ENCODE data around the gene NOL3.

GRCh38 chr16:67144943-67145342 is 25.4 kb upstream of the NOL3 start:
- TF ChIP-seq CTCF (IDR thresholded peaks at IDR 0.05) (no peak), POLR2A (IDR thresholded peaks at IDR 0.05) (no peak), POLR2AphosphoS5 (IDR thresholded peaks at IDR 0.05; ENCODE audit: insufficient read depth in 1 of 2, low read depth in 1 of 2) (no peak)
